Endothelial cell of umbilical vein (primary cell): ENCODE measurements around the gene SLC18B1. TPM values are rescaled to one million over a fixed set of nuclear protein-coding genes. Genes with fewer than 3 reads are reported as not detected.

Source experiments
- BruUV-seq: library from RNA; stranded (reverse); fragments of 400-500 nt; replicated peaks from 2 replicates; lab custom pipeline; 2021; lab: Mats Ljungman, UMichigan
- CTCF ChIA-PET: fragments of 300-600, 350-600 bp; sonication (Branson Sonifier 250); formaldehyde crosslinking; loops from one replicate; lab custom pipeline; 2021; ENCODE audit warnings: antibody characterized with exemption, inconsistent platforms; lab: Charles Lee
- POLR2A ChIA-PET: fragments of 300-600, 350-600 bp; sonication (Branson Sonifier 250); formaldehyde crosslinking; loops from one replicate; lab custom pipeline; 2021; ENCODE audit warnings: antibody characterized with exemption, inconsistent platforms; lab: Charles Lee
- DNase-seq: peaks from one replicate; pipeline ENCODE4 v3.0.0-alpha.2; 2011; ENCODE audit warnings: low read depth, low spot score
- FAIRE-seq: peaks from 2 replicates; lab custom pipeline; 2011; peaks lifted over from hg19 to GRCh38; lab: Jason Lieb, UNC
- H2AFZ ChIP-seq: 2 replicates; pipeline ENCODE4 v1.6.0; 2012; ENCODE audit warnings: low read depth, low read length, control low read depth, inconsistent platforms
- H3K27ac ChIP-seq: 2 replicates; pipeline ENCODE4 v1.5.1; 2011; ENCODE audit warnings: low read depth, mild to moderate bottlenecking, control low read depth, low read length, moderate library complexity; ENCODE audit not compliant: insufficient read depth
- H3K27me3 ChIP-seq, 2 experiments: 2 replicates each; pipeline versions ENCODE4 v1.6.0 to v1.6.1; 2011; ENCODE audit warnings: low read length in 2 of 2, mixed read lengths in 1 of 2; ENCODE audit not compliant: control insufficient read depth in 2 of 2, insufficient read depth in 2 of 2
- H3K36me3 ChIP-seq, 2 experiments: 2 replicates in 1 of 2; 3 replicates in 1 of 2; pipeline ENCODE4 v1.5.1; 2011; ENCODE audit warnings: low read length in 2 of 2, mild to moderate bottlenecking in 1 of 2, moderate library complexity in 1 of 2; ENCODE audit not compliant: control insufficient read depth in 2 of 2, insufficient read depth in 2 of 2; ENCODE audit errors: extremely low read depth in 1 of 2
- H3K4me1 ChIP-seq: 3 replicates; pipeline ENCODE4 v1.5.1; 2011; ENCODE audit warnings: mild to moderate bottlenecking, low read length; ENCODE audit not compliant: control insufficient read depth, insufficient read depth; ENCODE audit errors: extremely low read depth
- H3K4me2 ChIP-seq: 2 replicates; pipeline ENCODE4 v1.6.1; 2011; ENCODE audit warnings: low read length, control low read depth, mixed read lengths; ENCODE audit not compliant: insufficient read depth
- H3K4me3 ChIP-seq, 3 experiments: fragments of 200-600 bp in 1 of 3; sonication (generic), shearing (Covaris generic) in 1 of 3; replicated peaks in 1 of 3; 2 replicates each; pipeline ENCODE4 v1.5.1; 2011 to 2016; ENCODE audit warnings: control low read depth in 3 of 3, low read length in 3 of 3, mild to moderate bottlenecking in 2 of 3, inconsistent platforms in 1 of 3, low read depth in 1 of 3, moderate library complexity in 1 of 3; ENCODE audit not compliant: insufficient read depth in 1 of 3
- H3K79me2 ChIP-seq: 2 replicates; pipeline ENCODE4 v1.6.0; 2012; ENCODE audit warnings: low read length, inconsistent platforms; ENCODE audit not compliant: control insufficient read depth, insufficient read depth
- H3K9ac ChIP-seq: replicated peaks from 2 replicates; pipeline ENCODE3; 2011; ENCODE audit warnings: low read length, control low read depth; ENCODE audit not compliant: insufficient read depth; ENCODE audit errors: extremely low read depth
- H3K9me1 ChIP-seq: replicated peaks from 3 replicates; pipeline ENCODE4 v1.6.0; 2011; ENCODE audit warnings: mild to moderate bottlenecking, low read length; ENCODE audit not compliant: control insufficient read depth, insufficient read depth; ENCODE audit errors: extremely low read depth
- H3K9me3 ChIP-seq: replicated peaks from 2 replicates; pipeline ENCODE4 v1.5.1; 2012; ENCODE audit warnings: low read length, inconsistent platforms; ENCODE audit not compliant: control insufficient read depth, insufficient read depth
- H4K20me1 ChIP-seq: replicated peaks from 2 replicates; pipeline ENCODE3; 2011; ENCODE audit warnings: mild to moderate bottlenecking, low read length; ENCODE audit not compliant: control insufficient read depth, insufficient read depth; ENCODE audit errors: extremely low read depth
- EZH2 ChIP-seq: IDR thresholded peaks from 2 replicates; pipeline ENCODE4 v1.6.1; 2012; ENCODE audit warnings: borderline replicate concordance, low read depth, mild to moderate bottlenecking, moderate library complexity, low read length, inconsistent platforms; ENCODE audit not compliant: severe bottlenecking
- JUN ChIP-seq: IDR thresholded peaks from 2 replicates; pipeline ENCODE4 v1.6.1; 2011; ENCODE audit warnings: borderline replicate concordance, low read depth; ENCODE audit not compliant: insufficient read length, insufficient read depth
- POLR2A ChIP-seq: IDR thresholded peaks from 2 replicates; pipeline ENCODE4 v1.6.1; 2012; ENCODE audit warnings: low read depth, mild to moderate bottlenecking, control low read depth, low read length
- POLR2AphosphoS5 ChIP-seq: IDR thresholded peaks from 2 replicates; pipeline ENCODE4 v1.6.1; 2012; ENCODE audit warnings: low read depth, mild to moderate bottlenecking, control low read depth, low read length, moderate library complexity; ENCODE audit not compliant: insufficient read depth
- dilution Hi-C: fragments of 300-500 bp; cut with MboI; formaldehyde crosslinking; loops from one replicate; pipeline ENCODE4 v1.15.0; 2019; ENCODE audit warnings: low sequenced_read_pairs; ENCODE audit not compliant: extremely low pct_ligation_motif_present
- intact Hi-C: fragments of 100-400 bp; cut with micrococcal nuclease; formaldehyde crosslinking; loops from one replicate; pipeline ENCODE4 v1.10.0; 2022
- polyA plus RNA-seq, 4 experiments: library from polyadenylated mRNA; depleted of rRNA in 3 of 4; stranded (reverse) in 3 of 4; unstranded in 1 of 4; fragments of >200 nt; gene quantifications; 2 replicates each; pipeline versions ENCODE4 v1.2.1 to v1.2.3, GENCODE V29; 2011 to 2012; ENCODE audit warnings: missing spikeins in 1 of 4
- total RNA-seq: library from RNA; stranded (reverse); gene quantifications from 2 replicates; pipeline ENCODE4 v1.2.3, GENCODE V29; 2021
- TF ChIP-seq, protein P1 (sequence below), 2 donors: IDR thresholded peaks; 1 replicate in 1 of 2; 2 replicates in 1 of 2; pipeline ENCODE4 v1.5.1; 2011; ENCODE audit warnings: low read length in 2 of 2, mild to moderate bottlenecking in 2 of 2, moderate library complexity in 2 of 2, control low read depth in 1 of 2, inconsistent platforms in 1 of 2, low read depth in 1 of 2; ENCODE audit not compliant: insufficient read depth in 1 of 2; ENCODE audit errors: extremely low read depth in 1 of 2
- TF ChIP-seq, protein P2 (sequence below): IDR thresholded peaks from 2 replicates; pipeline ENCODE4 v1.6.1; 2011; ENCODE audit not compliant: insufficient read depth, insufficient read length

SLC18B1 gene
- total and polyA plus RNA-seq, 2 donors (not counting 3 experiments of a cell fraction or from before 2014, with no cell fraction given): 8.4 to 9.2 TPM

DNA sequence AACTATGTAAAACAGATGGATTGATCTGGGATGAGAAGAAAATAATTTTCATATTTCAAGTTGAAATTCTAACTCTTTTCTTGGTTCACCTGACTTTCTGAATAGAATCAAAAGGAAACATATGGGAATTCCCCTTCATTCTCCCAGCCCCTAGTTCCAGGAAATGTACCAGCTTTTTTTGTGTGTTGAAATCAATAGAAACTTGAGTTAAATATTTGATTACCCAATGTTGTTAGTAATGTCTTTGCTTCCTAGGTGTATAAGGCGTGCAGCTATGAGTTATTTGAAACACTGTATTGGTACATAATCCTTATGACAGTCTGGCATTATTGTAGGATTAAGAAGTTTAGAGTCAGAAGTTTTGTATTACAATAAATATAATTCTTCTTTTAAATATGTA is 62.2 kb downstream of the SLC18B1 start:
- no peak for DNase-seq
- no TSS peak for BruUV-seq
- no peak overlapping the region for H3K4me3 ChIP-seq
- no peaks in the 10 kb centered on the region for H3K9me1 ChIP-seq
- no peaks in the 10 kb centered on the region for H3K36me3 ChIP-seq
- H3K79me2 ChIP-seq: no peaks in the 10 kb centered on the region
- H3K27me3 ChIP-seq: no peaks in the 10 kb centered on the region
- H2AFZ ChIP-seq: no peak overlapping the region
- no peak for FAIRE-seq
- TF ChIP-seq POLR2AphosphoS5: no peak
- intact Hi-C loops: no loop called here
- H3K9ac ChIP-seq: no peak overlapping the region
- dilution Hi-C loops: no loop called here
- no peak overlapping the region for H3K27ac ChIP-seq
- H3K4me2 ChIP-seq: no peak overlapping the region
- ChIA-PET CTCF (interaction anchor here (1.2 kb wide), 1 partner anchor 67 kb away, joined by 4 read pairs; no protein-coding TSS in a partner anchor), POLR2A (no interaction called here)
- H3K9me3 ChIP-seq: no peaks in the 10 kb centered on the region
- no peaks in the 10 kb centered on the region for H4K20me1 ChIP-seq
- H3K4me1 ChIP-seq: no peaks in the 10 kb centered on the region

DNA sequence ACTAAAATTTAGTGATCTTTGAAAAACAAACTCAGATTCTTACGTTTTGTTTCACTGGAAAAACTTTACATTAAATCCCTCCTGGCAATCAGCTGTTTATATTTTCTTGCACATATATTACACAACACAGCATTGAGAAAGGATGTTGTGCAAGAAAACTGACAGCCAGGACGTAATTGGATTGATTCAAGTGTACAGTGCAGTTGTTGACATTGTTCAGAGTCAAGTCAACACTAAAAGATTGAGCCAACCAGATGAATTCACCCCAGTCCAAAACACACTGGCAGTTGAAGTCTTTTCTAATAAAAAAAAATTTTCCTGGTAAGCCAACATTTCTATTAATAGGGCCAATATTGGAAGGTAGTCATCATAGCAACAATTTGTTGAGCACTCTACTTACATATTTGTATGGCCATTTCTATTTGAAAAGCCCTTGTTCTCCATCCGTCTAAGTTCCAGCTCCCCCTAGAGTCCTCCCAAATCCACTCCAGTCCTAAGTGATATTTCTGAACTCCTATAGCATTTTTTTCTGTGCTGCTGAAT is 63.7 kb downstream of the SLC18B1 start:
- TF ChIP-seq, protein P1, sequence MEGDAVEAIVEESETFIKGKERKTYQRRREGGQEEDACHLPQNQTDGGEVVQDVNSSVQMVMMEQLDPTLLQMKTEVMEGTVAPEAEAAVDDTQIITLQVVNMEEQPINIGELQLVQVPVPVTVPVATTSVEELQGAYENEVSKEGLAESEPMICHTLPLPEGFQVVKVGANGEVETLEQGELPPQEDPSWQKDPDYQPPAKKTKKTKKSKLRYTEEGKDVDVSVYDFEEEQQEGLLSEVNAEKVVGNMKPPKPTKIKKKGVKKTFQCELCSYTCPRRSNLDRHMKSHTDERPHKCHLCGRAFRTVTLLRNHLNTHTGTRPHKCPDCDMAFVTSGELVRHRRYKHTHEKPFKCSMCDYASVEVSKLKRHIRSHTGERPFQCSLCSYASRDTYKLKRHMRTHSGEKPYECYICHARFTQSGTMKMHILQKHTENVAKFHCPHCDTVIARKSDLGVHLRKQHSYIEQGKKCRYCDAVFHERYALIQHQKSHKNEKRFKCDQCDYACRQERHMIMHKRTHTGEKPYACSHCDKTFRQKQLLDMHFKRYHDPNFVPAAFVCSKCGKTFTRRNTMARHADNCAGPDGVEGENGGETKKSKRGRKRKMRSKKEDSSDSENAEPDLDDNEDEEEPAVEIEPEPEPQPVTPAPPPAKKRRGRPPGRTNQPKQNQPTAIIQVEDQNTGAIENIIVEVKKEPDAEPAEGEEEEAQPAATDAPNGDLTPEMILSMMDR (IDR thresholded peaks at IDR 0.05; ENCODE audit: extremely low read depth in 1 of 2, insufficient read depth in 1 of 2, low read depth in 1 of 2, low read length in 2 of 2): peak in 1 of 2 donors; percentile 8
- TF ChIP-seq JUN (no peak), EZH2 (no peak), POLR2A (no peak)
- TF ChIP-seq, protein P2, sequence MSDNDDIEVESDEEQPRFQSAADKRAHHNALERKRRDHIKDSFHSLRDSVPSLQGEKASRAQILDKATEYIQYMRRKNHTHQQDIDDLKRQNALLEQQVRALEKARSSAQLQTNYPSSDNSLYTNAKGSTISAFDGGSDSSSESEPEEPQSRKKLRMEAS: no peak
- no peaks in the 10 kb centered on the region for H3K79me2 ChIP-seq
- DNase-seq (no peak), FAIRE-seq (no peak)
- no peak overlapping the region for H3K4me2 ChIP-seq
- H3K4me3 ChIP-seq: no peak overlapping the region
- H3K36me3 ChIP-seq: no peaks in the 10 kb centered on the region
- H3K9me1 ChIP-seq: no peaks in the 10 kb centered on the region
- POLR2A ChIA-PET: no interaction called here
- H4K20me1 ChIP-seq: no peaks in the 10 kb centered on the region
- no peak overlapping the region for H3K9ac ChIP-seq
- H3K9me3 ChIP-seq: no peaks in the 10 kb centered on the region
- CTCF ChIA-PET: interaction anchor here (1.0 to 1.6 kb wide), 3 partner anchors 15 to 65 kb away, joined by 3 to 4 read pairs (median 4); partner anchors contain the start of gene SLC18B1
- no peak overlapping the region for H3K27ac ChIP-seq
- H3K4me1 ChIP-seq: no peaks in the 10 kb centered on the region
- intact Hi-C loops (no loop called here), dilution Hi-C loops (no loop called here)
- BruUV-seq: no TSS peak
- H2AFZ ChIP-seq: no peak overlapping the region
- H3K27me3 ChIP-seq: no peaks in the 10 kb centered on the region
